Peyer's patch (tissue), 4 donors: ENCODE measurements around the gene DPF3.

Experiments
- POLR2A ChIP-seq, 2 donors: fragments of 450-650 bp; IDR thresholded peaks; one replicate each; pipeline ENCODE4 v1.5.1; 2017; ENCODE audit warnings: antibody characterized with exemption in 2 of 2, mild to moderate bottlenecking in 2 of 2, moderate library complexity in 2 of 2
- TF ChIP-seq, protein P1 (sequence below), 6 experiments: fragments of 450-650 bp in 4 of 6; fragments of 200-600 bp in 2 of 6; sonication (generic) in 1 of 6; IDR thresholded peaks; one replicate each; pipeline ENCODE4 v1.5.1; 2017 to 2019; ENCODE audit warnings: antibody characterized with exemption in 6 of 6, mild to moderate bottlenecking in 3 of 6, moderate library complexity in 1 of 6

DNA sequence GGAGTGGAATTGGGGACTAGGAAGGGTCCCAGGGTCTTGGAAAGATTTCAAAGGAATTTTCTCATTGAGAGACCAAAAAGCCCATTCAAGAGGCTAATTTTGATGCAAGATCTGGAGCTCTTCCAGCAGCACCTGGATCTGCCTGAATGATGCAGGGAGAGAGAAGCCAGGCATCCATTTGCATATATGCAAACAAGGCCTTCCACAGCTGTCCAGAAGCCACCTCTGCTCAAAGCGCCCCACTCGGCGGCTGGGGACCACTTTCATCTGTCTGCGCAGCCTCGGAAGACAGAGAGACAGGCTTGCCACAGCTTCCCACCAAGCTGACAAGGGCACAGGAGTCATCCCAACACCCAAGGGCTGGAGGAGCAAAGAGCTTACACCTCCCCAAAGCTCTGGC lies 295.6 kb downstream of the DPF3 start:
- TF ChIP-seq, protein P1, sequence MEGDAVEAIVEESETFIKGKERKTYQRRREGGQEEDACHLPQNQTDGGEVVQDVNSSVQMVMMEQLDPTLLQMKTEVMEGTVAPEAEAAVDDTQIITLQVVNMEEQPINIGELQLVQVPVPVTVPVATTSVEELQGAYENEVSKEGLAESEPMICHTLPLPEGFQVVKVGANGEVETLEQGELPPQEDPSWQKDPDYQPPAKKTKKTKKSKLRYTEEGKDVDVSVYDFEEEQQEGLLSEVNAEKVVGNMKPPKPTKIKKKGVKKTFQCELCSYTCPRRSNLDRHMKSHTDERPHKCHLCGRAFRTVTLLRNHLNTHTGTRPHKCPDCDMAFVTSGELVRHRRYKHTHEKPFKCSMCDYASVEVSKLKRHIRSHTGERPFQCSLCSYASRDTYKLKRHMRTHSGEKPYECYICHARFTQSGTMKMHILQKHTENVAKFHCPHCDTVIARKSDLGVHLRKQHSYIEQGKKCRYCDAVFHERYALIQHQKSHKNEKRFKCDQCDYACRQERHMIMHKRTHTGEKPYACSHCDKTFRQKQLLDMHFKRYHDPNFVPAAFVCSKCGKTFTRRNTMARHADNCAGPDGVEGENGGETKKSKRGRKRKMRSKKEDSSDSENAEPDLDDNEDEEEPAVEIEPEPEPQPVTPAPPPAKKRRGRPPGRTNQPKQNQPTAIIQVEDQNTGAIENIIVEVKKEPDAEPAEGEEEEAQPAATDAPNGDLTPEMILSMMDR (IDR thresholded peaks at IDR 0.05): no peak
- no peak for TF ChIP-seq POLR2A (IDR thresholded peaks at IDR 0.05)
